Articular chondrocyte of knee joint (primary cell): ENCODE results near the gene CCDC169. TPM values are rescaled to one million over a fixed set of nuclear protein-coding genes. Genes with fewer than 3 reads are reported as not detected.

Source experiments
- small RNA-seq: library from RNA; depleted of rRNA; stranded (forward); fragments of <200 nt; gene quantifications from one replicate; pipeline ENCODE3, GENCODE V24; 2012
- total RNA-seq: library from RNA; depleted of rRNA; stranded (reverse); fragments of >200 nt; gene quantifications from 2 replicates; pipeline ENCODE4 v1.2.3, GENCODE V29; 2012

The CCDC169 gene
- 2.6 and 3.9 TPM in 2 replicates for total RNA-seq

DNA sequence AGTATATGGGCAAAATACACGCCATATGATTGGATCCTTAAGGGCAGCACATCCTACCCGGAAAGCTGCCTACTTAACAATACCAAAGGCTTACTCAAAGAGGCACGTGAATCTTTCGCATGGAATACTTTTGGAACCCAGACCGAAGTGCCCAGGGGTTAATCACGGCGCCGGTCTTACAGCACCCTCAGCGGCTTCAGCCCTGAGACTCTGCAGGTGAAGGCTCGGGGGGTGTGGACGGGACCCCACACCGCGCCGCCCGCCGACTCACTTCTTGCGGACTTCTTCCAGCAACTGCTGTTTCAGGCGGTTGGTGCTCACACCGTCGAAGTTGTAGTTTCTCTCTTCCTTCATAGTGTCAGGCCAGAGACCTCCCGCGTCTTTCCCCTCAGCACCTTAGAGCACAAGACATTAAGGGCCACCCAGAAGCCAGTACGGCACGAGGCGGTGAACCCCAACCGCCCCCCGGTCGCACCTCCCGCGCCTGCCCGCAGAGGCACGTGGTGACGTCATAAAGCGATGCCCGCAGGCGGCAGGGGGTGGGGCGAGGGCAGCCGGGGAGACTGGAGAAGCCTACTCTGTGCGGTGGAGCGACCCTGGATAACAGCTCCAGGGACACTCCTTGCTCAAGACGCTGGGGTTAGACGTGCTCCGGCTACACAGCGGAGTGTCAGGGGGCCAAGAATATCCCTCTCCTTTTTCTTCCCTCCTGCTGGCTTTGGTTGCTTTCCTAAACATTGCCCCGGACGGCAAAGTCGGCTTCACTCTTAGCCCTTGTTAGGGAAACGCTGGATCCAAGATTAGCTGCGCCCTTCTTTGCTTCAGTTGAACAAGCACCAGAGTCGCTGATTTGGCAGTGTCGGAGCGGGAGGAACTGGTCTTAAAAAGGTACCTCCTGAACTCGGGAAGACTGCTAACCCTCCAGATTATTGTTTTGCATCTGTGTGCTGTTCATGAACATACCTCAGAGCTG lies at the start of gene CCDC169:
CCDC169 (minus strand) TSS at position 449 of the 973 bp plus-strand sequence; CDS start at position 354, 95 bp downstream.

DNA sequence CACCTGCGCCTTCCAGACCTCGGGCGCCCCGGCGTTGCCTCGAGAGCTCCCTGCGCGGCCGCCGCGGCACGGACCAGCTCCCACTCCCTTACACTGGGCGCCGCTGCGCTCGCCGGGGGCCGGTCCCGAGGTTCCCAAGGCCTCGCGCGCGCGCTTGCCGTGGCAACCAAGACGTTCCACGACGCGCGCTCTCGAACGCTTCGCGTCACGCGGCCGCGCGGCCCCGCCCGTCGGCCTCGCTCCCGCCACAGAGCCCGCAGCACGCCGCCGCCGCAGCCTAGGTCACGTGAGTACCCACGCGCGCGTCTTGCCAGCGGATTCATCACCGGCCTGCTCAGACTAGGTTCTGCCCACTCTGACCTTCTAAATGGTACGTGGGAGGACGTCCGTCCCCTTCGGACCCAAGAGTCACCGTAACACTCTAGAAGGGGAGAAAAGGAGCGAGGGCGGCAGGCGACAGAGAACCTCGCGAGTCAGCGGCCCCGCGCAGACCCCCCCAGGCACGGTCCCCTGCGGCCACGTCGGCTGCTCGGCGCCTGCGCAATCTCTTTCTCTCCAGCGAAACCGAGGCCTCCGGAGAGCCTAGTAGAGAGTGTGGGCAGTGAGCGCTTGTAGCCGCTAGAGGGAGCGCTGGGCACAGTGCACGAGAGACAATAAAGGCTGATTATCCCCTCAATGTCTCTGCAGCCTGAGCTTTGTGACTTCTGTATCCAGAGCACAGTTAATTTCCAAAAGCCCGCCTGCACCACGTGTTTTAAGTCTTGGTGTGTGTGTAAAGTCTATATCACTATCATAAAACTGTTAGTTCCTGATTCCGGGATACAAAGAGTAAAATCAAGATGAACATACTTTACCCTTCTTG lies 48.8 kb upstream of the CCDC169 start, which contains the start of gene SPART:
SPART (minus strand) TSS at position 173 of the 862 bp plus-strand sequence. CDS start 10,564 bp downstream, outside the sequence.

DNA sequence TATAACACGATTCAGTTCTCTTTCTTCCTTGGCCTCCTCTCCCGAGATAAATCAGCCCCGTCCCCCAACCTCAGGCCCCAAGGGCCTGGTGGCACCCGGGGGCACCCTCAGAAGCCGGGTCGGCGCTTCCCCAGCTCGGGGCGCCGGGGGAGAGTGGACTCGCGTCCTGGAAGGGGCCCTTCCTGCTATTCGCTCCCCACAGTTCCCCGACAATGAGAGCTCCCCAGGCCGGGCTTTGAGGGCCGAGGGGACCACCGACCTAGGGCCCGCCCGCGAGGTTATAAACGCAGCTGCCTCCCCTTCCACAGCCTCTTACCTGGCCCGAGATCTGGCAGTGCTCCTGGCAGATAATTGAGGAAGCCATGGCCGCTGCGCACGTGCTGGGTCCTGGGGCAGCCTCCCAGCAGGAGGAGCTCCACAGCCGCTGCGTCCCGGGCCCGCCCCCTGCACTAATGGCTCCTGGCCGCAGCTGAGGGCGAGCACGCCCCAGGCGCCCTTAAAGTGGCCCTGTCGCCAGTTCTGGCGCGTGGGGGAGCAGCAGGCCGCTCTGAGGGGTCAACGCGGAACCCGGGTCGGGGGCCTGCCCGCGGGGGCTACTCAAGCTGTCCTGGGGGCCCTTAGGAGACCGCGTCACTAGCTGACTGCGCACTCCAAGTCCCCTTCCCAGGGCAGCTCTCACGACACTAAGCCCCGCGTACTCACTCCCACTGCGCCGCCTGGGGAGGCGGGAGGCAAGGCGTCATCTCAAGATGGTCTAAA lies 83.3 kb downstream of the CCDC169 start, which contains the start of gene SOHLH2:
SOHLH2 (minus strand) TSS at position 394 of the 759 bp plus-strand sequence; CDS start at position 364, 30 bp downstream.

Small RNA genes within 50 kb of the gene (small RNA-seq; reads per million reads assigned to genes)
- not detected for gene RNU6-71P

Other genes with a start within 250 kb of the CCDC169 start
- gene DCLK1, start 166.4 kb downstream of the CCDC169 start, total RNA-seq = 2.2 and 3.8 TPM in 2 replicates
- 0.13 and 0.86 TPM in 2 replicates for gene SOHLH2, start 83.3 kb downstream of the CCDC169 start, total RNA-seq
- 75.4 and 91.3 TPM in 2 replicates for gene SPART, start 48.6 kb upstream of the CCDC169 start, total RNA-seq
- 0.13 and 0.22 TPM in 2 replicates for gene CCNA1, start 134.7 kb upstream of the CCDC169 start, total RNA-seq